ENCODE results near the gene LARP1B. TPM values are rescaled to one million over a fixed set of nuclear protein-coding genes. Genes with fewer than 3 reads are reported as not detected.
"Not testable (repeated sequence)": the region's sequence is repeated elsewhere in the genome, so short reads cannot be mapped to it uniquely, and the experiment has no call there.

Gene LARP1B
- total RNA-seq, 1 donor from 2014 or later = 8.6 TPM

- H3K36me3 ChIP-seq; H3K9me3 ChIP-seq; H3K4me3 ChIP-seq; intact Hi-C loops (cut with DNase I); H3K27ac ChIP-seq; H3K27me3 ChIP-seq; H3K4me1 ChIP-seq; DNase-seq (ENCODE audit: low spot score in 2 of 2): not testable (repeated sequence)
Measured at GRCh38 chr4:128055441-128056206, 5.5 kb upstream of the LARP1B start.

- no peak for DNase-seq (ENCODE audit: low spot score in 2 of 2)
- Histone ChIP-seq H3K9me3 (no peaks in the 10 kb centered on the region), H3K36me3 (no peaks in the 10 kb centered on the region), H3K4me1 (no peaks in the 10 kb centered on the region), H3K27me3 (no peaks in the 10 kb centered on the region), H3K27ac (no peak overlapping the region), H3K4me3 (no peak overlapping the region)
- intact Hi-C loops (cut with DNase I) = no loop called here
- TF ChIP-seq CTCF (IDR thresholded peaks at IDR 0.05) = no peak
Measured at GRCh38 chr4:128056396-128056795, 4.7 kb upstream of the LARP1B start.

GRCh38 chr4:128060121-128060698 is 902 bp upstream of the LARP1B start:
- Histone ChIP-seq H3K27ac (peak overlapping the region; percentile 93 to 97), H3K27me3 (no peaks in the 10 kb centered on the region), H3K9me3 (no peaks in the 10 kb centered on the region), H3K4me1 (peaks cover 0 to 4% of the 10 kb centered on the region in 2 donors), H3K4me3 (peak overlapping the region; percentile 62 to 81), H3K36me3 (no peaks in the 10 kb centered on the region)
- no peak for DNase-seq (ENCODE audit: low spot score in 2 of 2)
- intact Hi-C loops (cut with DNase I) = loop anchor here (2.0 to 10.0 kb wide), 5 partner anchors 178 to 1033 kb away; partner anchors contain the start of genes HSPA4L, INTU, PLK4 and SCLT1
- no peak for TF ChIP-seq CTCF (IDR thresholded peaks at IDR 0.05)

- Histone ChIP-seq H3K4me1 (peaks cover 0 to 4% of the 10 kb centered on the region in 2 donors), H3K36me3 (no peaks in the 10 kb centered on the region), H3K4me3 (peak overlapping the region; percentile 62 to 81), H3K27me3 (no peaks in the 10 kb centered on the region), H3K9me3 (no peaks in the 10 kb centered on the region), H3K27ac (peak overlapping the region; percentile 93 to 97)
- peak; percentile 13 to 71 for DNase-seq (ENCODE audit: low spot score in 2 of 2)
- TF ChIP-seq CTCF (IDR thresholded peaks at IDR 0.05) = no peak
- intact Hi-C loops (cut with DNase I) = loop anchor here (1.0 to 10.0 kb wide), 7 partner anchors 97 to 1031 kb away; partner anchors contain the start of genes ABHD18, HSPA4L, INTU and MFSD8
Measured at GRCh38 chr4:128061566-128062536, 739 bp downstream of the LARP1B start.

GRCh38 chr4:128066453-128066820 is 5.3 kb downstream of the LARP1B start:
- not testable (repeated sequence) for H3K4me3 ChIP-seq; H3K9me3 ChIP-seq; H3K27ac ChIP-seq; H3K36me3 ChIP-seq; DNase-seq (ENCODE audit: low spot score in 2 of 2); H3K27me3 ChIP-seq; H3K4me1 ChIP-seq
- intact Hi-C loops (cut with DNase I) = loop anchor here (10.0 kb wide), 1 partner anchor 432 kb away; the partner anchor contains the start of gene INTU

GRCh38 chr4:128068918-128069317 is 7.8 kb downstream of the LARP1B start:
- no peaks in the 10 kb centered on the region for H3K36me3 ChIP-seq
- no peak for TF ChIP-seq CTCF (IDR thresholded peaks at IDR 0.05)
- DNase-seq (ENCODE audit: low spot score in 2 of 2) = no peak
- no peaks in the 10 kb centered on the region for H3K27me3 ChIP-seq
- H3K9me3 ChIP-seq = no peaks in the 10 kb centered on the region
- H3K27ac ChIP-seq = no peak overlapping the region
- intact Hi-C loops (cut with DNase I) = loop anchor here (10.0 kb wide), 1 partner anchor 434 kb away; the partner anchor contains the start of gene INTU
- H3K4me1 ChIP-seq = no peaks in the 10 kb centered on the region
- no peak overlapping the region for H3K4me3 ChIP-seq
